ENCODE data around the gene SLC15A2.
"Not testable (repeated sequence)": the region's sequence is repeated elsewhere in the genome, so short reads cannot be mapped to it uniquely, and the experiment has no call there.

SLC15A2 gene

GRCh38 chr3:121894301-121894990 is at the start of gene SLC15A2:
Gene SLC15A2 (plus strand): TSS chr3:121894401. CDS start chr3:121894477, 76 bp downstream.
- no peak for DNase-seq

GRCh38 chr3:121844892-121845291 is 49.3 kb upstream of the SLC15A2 start:
- DNase-seq = no peak

- no peak for DNase-seq
These were observed 41.9 kb upstream of the SLC15A2 start for GRCh38 chr3:121852256-121852655.

- no peak for DNase-seq
These were observed 38.6 kb upstream of the SLC15A2 start for GRCh38 chr3:121855555-121855954.

- not testable (repeated sequence) for DNase-seq
These were observed 36.4 kb upstream of the SLC15A2 start for GRCh38 chr3:121857778-121858177.

- DNase-seq = not testable (repeated sequence)
These were observed 31.0 kb upstream of the SLC15A2 start for GRCh38 chr3:121863247-121863646.

GRCh38 chr3:121863801-121864200 is 30.4 kb upstream of the SLC15A2 start:
- no peak for DNase-seq

GRCh38 chr3:121869736-121870135 is 24.5 kb upstream of the SLC15A2 start:
- no peak for DNase-seq

GRCh38 chr3:121870717-121871116 is 23.5 kb upstream of the SLC15A2 start:
- no peak for DNase-seq

GRCh38 chr3:121871430-121871829 is 22.8 kb upstream of the SLC15A2 start:
- DNase-seq = no peak

- no peak for DNase-seq
These were observed 15.8 kb upstream of the SLC15A2 start for GRCh38 chr3:121878411-121878810.

GRCh38 chr3:121883507-121883906 is 10.7 kb upstream of the SLC15A2 start:
- DNase-seq = no peak

- DNase-seq = no peak
These were observed 8.8 kb upstream of the SLC15A2 start for GRCh38 chr3:121885386-121885785.

GRCh38 chr3:121895121-121895520 is 920 bp downstream of the SLC15A2 start:
- no peak for DNase-seq

GRCh38 chr3:121895736-121896135 is 1.5 kb downstream of the SLC15A2 start:
- no peak for DNase-seq

GRCh38 chr3:121896823-121897222 is 2.6 kb downstream of the SLC15A2 start:
- no peak for DNase-seq

GRCh38 chr3:121897296-121897695 is 3.1 kb downstream of the SLC15A2 start:
- DNase-seq = no peak

GRCh38 chr3:121913305-121913990 is 19.2 kb downstream of the SLC15A2 start:
- no peak for DNase-seq

- DNase-seq = no peak
These were observed 20.1 kb downstream of the SLC15A2 start for GRCh38 chr3:121914081-121914998.

GRCh38 chr3:121916189-121916588 is 22.0 kb downstream of the SLC15A2 start:
- no peak for DNase-seq

- no peak for DNase-seq
These were observed 24.7 kb downstream of the SLC15A2 start for GRCh38 chr3:121918779-121919483.

GRCh38 chr3:121924734-121925133 is 30.5 kb downstream of the SLC15A2 start:
- DNase-seq = no peak

GRCh38 chr3:121926380-121926779 is 32.2 kb downstream of the SLC15A2 start:
- no peak for DNase-seq

Data from NCI-H1092 treated with DMSO at 0.1 percent for 48 hours (cell line).